Measurements from ENCODE around the gene DPYSL3.

DNA sequence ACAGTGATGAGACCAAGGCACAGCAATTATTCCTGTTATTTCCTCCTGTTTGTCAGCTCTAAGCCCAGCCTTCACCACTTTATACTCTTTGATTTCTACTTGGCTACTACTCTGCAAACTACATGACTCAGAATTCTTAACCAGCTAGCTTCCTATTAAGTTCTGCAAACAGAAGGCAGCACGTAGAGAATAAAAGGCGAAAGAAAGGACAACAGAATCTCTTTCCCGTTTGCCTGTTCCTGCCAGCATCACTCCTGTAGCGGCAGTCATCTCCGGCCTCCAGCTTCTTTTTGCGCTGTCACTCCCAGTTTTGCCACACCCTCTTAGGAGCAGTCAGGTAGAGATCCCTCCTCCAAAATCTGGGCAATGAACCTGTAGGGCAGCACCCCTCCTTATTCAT lies 29.9 kb downstream of the DPYSL3 start:
- TF ChIP-seq POLR2AphosphoS5 (IDR thresholded peaks at IDR 0.05) (no peak), RAD21 (conservative IDR thresholded peaks at IDR 0.05) (no peak), EP300 (conservative IDR thresholded peaks at IDR 0.05; ENCODE audit: poor library complexity, severe bottlenecking) (no peak), MXI1 (conservative IDR thresholded peaks at IDR 0.05; ENCODE audit: poor library complexity, severe bottlenecking) (no peak), EZH2 (IDR thresholded peaks at IDR 0.05; ENCODE audit: borderline replicate concordance, insufficient read depth, low read length, poor library complexity, severe bottlenecking) (no peak), SMC3 (conservative IDR thresholded peaks at IDR 0.05; ENCODE audit: poor library complexity) (no peak), TAF1 (IDR thresholded peaks at IDR 0.05; ENCODE audit: low read depth) (no peak)
- TF ChIP-seq, protein P1, sequence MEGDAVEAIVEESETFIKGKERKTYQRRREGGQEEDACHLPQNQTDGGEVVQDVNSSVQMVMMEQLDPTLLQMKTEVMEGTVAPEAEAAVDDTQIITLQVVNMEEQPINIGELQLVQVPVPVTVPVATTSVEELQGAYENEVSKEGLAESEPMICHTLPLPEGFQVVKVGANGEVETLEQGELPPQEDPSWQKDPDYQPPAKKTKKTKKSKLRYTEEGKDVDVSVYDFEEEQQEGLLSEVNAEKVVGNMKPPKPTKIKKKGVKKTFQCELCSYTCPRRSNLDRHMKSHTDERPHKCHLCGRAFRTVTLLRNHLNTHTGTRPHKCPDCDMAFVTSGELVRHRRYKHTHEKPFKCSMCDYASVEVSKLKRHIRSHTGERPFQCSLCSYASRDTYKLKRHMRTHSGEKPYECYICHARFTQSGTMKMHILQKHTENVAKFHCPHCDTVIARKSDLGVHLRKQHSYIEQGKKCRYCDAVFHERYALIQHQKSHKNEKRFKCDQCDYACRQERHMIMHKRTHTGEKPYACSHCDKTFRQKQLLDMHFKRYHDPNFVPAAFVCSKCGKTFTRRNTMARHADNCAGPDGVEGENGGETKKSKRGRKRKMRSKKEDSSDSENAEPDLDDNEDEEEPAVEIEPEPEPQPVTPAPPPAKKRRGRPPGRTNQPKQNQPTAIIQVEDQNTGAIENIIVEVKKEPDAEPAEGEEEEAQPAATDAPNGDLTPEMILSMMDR (IDR thresholded peaks at IDR 0.05; ENCODE audit: poor library complexity, severe bottlenecking): no peak
- TF ChIP-seq, protein P2, sequence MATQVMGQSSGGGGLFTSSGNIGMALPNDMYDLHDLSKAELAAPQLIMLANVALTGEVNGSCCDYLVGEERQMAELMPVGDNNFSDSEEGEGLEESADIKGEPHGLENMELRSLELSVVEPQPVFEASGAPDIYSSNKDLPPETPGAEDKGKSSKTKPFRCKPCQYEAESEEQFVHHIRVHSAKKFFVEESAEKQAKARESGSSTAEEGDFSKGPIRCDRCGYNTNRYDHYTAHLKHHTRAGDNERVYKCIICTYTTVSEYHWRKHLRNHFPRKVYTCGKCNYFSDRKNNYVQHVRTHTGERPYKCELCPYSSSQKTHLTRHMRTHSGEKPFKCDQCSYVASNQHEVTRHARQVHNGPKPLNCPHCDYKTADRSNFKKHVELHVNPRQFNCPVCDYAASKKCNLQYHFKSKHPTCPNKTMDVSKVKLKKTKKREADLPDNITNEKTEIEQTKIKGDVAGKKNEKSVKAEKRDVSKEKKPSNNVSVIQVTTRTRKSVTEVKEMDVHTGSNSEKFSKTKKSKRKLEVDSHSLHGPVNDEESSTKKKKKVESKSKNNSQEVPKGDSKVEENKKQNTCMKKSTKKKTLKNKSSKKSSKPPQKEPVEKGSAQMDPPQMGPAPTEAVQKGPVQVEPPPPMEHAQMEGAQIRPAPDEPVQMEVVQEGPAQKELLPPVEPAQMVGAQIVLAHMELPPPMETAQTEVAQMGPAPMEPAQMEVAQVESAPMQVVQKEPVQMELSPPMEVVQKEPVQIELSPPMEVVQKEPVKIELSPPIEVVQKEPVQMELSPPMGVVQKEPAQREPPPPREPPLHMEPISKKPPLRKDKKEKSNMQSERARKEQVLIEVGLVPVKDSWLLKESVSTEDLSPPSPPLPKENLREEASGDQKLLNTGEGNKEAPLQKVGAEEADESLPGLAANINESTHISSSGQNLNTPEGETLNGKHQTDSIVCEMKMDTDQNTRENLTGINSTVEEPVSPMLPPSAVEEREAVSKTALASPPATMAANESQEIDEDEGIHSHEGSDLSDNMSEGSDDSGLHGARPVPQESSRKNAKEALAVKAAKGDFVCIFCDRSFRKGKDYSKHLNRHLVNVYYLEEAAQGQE (IDR thresholded peaks at IDR 0.05; ENCODE audit: borderline replicate concordance): no peak
